BJ (cell line): Measurements from ENCODE around the gene SNAI3. TPM values are rescaled to one million over a fixed set of nuclear protein-coding genes. Genes with fewer than 3 reads are reported as not detected.

Source experiments
- CTCF ChIA-PET: fragments of 350-600 bp; formaldehyde crosslinking; extraction: SDS; loops from one replicate; lab custom pipeline; 2021; ENCODE audit warnings: antibody characterized with exemption, inconsistent platforms; lab: Yijun Ruan, JAX
- POLR2A ChIA-PET: fragments of 300-600 bp; sonication (Branson Sonifier 250); formaldehyde crosslinking; extraction: SDS; loops from one replicate; lab custom pipeline; 2021; ENCODE audit warnings: antibody characterized with exemption; lab: Charles Lee
- DNase-seq: peaks from one replicate; pipeline ENCODE4 v3.0.0-alpha.2; 2011; ENCODE audit warnings: low read depth
- H3K27me3 ChIP-seq: 2 replicates; pipeline ENCODE4 v1.6.0; 2011; ENCODE audit warnings: low read length; ENCODE audit not compliant: control insufficient read depth, insufficient read depth
- H3K36me3 ChIP-seq: 2 replicates; pipeline ENCODE4 v1.5.1; 2011; ENCODE audit warnings: low read length; ENCODE audit not compliant: control insufficient read depth, insufficient read depth
- H3K4me3 ChIP-seq: 2 replicates; pipeline ENCODE4 v1.5.1; 2011; ENCODE audit warnings: low read depth, mild to moderate bottlenecking, control low read depth, low read length
- CTCF ChIP-seq: IDR thresholded peaks from 2 replicates; pipeline ENCODE4 v1.5.1; 2011; ENCODE audit warnings: low read depth, mild to moderate bottlenecking, control low read depth, inconsistent platforms, low read length, moderate library complexity; ENCODE audit not compliant: insufficient read depth
- polyA plus RNA-seq: library from polyadenylated mRNA; depleted of rRNA; stranded (reverse); fragments of >200 nt; gene quantifications from 2 replicates; pipeline ENCODE4 v1.2.3, GENCODE V29; 2011

The SNAI3 gene
- polyA plus RNA-seq, 1 experiment: not detected

DNA sequence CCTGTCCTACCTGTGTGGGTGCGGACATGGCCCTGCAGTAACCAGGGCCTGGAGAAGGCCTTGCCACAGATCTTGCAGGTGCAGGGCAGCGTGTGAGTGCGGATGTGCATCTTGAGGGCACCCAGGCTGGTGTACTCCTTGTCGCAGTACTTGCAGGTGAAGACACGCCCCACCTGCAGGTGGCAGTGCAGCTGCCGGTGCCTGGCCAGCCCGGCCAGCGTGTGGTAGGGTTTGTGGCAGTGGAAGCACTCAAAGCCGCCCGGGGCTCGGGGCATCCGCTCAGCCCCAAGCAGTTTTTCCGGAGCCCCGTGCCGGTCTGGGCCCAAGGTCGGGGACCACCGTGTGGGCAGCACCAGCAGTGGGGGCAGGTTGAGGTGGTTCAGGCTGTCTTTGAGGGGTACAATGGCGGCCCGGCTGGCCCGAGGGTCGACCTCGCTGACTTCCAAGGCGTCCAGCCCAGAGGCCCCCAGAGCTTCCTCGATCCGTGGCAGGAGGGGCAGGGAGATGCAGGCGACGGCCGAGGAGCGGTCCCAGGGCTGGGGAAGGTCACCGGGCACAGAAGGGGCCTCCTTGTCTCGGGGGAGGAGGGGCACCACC is 5.1 kb downstream of the SNAI3 start:
- CTCF ChIA-PET: no interaction called here

DNA sequence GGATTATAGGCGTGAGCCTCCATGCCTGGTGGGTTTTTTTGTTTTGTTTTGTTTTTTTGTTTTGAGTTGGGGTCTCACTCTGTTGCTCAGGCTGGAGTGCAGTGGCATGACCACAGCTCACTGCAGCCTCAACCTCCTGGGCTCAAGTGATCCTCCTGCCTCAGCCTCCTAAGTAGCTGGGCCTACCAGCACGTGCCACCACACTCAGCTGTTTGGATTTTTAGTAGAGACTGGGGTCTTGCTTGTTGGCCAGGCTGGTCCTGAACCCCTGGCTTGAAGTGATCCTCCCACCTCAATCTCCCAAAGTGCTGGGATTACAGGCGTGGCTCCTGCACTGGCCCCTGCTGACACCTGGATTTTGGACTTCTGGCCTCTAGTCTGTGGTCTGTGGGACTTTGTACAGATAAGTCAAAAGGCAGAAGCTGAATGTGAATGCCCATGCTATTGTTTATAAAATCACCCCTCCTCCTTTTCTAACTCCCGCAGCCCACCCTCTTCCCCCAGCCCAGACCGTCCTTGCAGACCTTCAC is 5.7 kb downstream of the SNAI3 start:
- Histone ChIP-seq H3K27me3 (0 out of 2 replicates have a peak, but pooled peaks cover 2% of the 10 kb centered on the region), H3K36me3 (peaks cover 2% of the 10 kb centered on the region; the same call in 1 of the 2 replicates), H3K4me3 (no peak overlapping the region)
- TF ChIP-seq CTCF: no peak
- CTCF ChIA-PET: no interaction called here
- no peak for DNase-seq
- POLR2A ChIA-PET: no interaction called here

More for the DNA sequence above, 5.1 kb downstream of the SNAI3 start:
- Histone ChIP-seq H3K27me3 (0 out of 2 replicates have a peak, but pooled peaks cover 2% of the 10 kb centered on the region), H3K36me3 (peaks cover 2% of the 10 kb centered on the region; the same call in 1 of the 2 replicates), H3K4me3 (no peak overlapping the region)
- POLR2A ChIA-PET: no interaction called here
- TF ChIP-seq CTCF: peak; percentile 17; the same call in 1 of the 2 replicates
- no peak for DNase-seq

- no peak for TF ChIP-seq CTCF
- Histone ChIP-seq H3K36me3 (peaks cover 3% of the 10 kb centered on the region; the same call in 1 of the 2 replicates), H3K4me3 (no peak overlapping the region), H3K27me3 (0 out of 2 replicates have a peak, but pooled peaks cover 2% of the 10 kb centered on the region)
- DNase-seq: no peak
- CTCF ChIA-PET: interaction anchor here (1.5 kb wide), 1 partner anchor 9 kb away, joined by 3 read pairs; no protein-coding TSS in a partner anchor
- POLR2A ChIA-PET: no interaction called here
Measured at GRCh38 chr16:88678224-88678979, 7.9 kb downstream of the SNAI3 start.

- DNase-seq: no peak
- POLR2A ChIA-PET: no interaction called here
Measured at GRCh38 chr16:88677721-88678120, 8.6 kb downstream of the SNAI3 start.

More at GRCh38 chr16:88677721-88678120, 8.6 kb downstream of the SNAI3 start:
- Histone ChIP-seq H3K36me3 (peaks cover 3% of the 10 kb centered on the region; the same call in 1 of the 2 replicates), H3K27me3 (0 out of 2 replicates have a peak, but pooled peaks cover 2% of the 10 kb centered on the region), H3K4me3 (no peak overlapping the region)
- TF ChIP-seq CTCF: no peak
- CTCF ChIA-PET: interaction anchor here (1.5 kb wide), 1 partner anchor 10 kb away, joined by 3 read pairs; no protein-coding TSS in a partner anchor
